SIG-M5 treated with dmso at 0.1 percent for 504 hours (cell line): ENCODE data around the gene SLC26A9.

Source experiments
- DNase-seq: peaks from one replicate; lab custom pipeline; 2025; ENCODE audit not compliant: unreplicated experiment; lab: John Stamatoyannopoulos, UW

SLC26A9 gene

GRCh38 chr1:205949753-205950152, 6.5 kb upstream of the SLC26A9 start:
- no peak for DNase-seq

DNA sequence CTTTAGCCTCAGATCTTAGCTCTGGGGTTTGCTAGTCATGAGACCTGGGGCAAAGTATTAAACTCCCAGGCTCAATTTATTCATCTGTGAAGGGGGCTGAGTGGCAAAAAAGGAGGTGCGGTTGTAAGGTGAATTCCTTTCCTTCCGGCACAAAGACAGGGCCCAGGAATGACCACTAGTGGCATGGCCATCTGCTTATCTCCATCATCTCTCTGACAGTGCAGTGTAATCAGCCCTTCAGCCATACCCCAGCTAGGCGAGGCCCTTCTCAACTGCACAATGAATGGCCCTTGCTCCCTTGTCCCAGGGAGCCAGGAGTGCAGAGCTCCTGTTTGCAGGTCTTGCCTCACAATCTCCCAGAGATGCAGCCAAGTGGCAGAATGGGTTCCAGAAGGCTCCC, 5.6 kb upstream of the SLC26A9 start:
- DNase-seq: no peak

- peak; percentile 30 for DNase-seq
These were observed 4.8 kb upstream of the SLC26A9 start for GRCh38 chr1:205948039-205948438.

- DNase-seq: peak; percentile 32
These were observed 3.8 kb upstream of the SLC26A9 start for GRCh38 chr1:205947024-205947423.

GRCh38 chr1:205945069-205945468, 1.8 kb upstream of the SLC26A9 start:
- no peak for DNase-seq

GRCh38 chr1:205944525-205944924, 1.3 kb upstream of the SLC26A9 start:
- no peak for DNase-seq

GRCh38 chr1:205942631-205943159, 561 bp downstream of the SLC26A9 start:
- DNase-seq: no peak

- DNase-seq: no peak
These were observed 2.5 kb downstream of the SLC26A9 start for GRCh38 chr1:205940710-205941109.

DNA sequence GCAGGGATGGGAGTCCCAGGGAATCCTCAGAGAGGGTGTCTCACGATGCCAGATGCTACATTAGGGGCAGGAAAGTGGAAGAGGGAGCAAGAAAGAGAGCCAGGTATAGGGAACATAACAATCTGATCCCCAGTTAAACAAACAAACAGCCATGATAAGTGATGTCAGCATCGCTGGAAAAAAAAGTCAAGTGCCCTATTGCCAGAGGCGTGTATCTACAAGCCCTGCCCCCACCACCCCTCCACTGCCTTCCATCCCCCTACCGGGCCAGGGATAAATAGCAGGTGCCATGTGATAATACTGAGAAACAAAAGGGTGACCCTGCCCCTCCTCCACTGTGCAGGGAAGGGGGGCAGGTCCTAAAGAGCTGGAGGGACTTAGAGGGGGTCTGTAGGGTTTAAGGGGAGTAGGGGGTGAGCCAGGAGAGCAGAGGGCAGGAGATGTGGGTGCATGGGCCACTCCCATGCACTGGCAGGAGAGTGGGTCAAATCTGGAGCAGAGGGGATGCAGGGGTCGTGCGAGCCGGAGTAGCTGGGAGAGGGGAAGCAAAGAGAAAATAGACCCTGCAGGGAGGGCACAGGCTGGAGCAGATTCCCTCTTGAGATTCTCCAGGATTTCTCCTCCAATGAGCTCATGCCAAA, 3.4 kb downstream of the SLC26A9 start:
- peak; percentile 16 for DNase-seq

DNA sequence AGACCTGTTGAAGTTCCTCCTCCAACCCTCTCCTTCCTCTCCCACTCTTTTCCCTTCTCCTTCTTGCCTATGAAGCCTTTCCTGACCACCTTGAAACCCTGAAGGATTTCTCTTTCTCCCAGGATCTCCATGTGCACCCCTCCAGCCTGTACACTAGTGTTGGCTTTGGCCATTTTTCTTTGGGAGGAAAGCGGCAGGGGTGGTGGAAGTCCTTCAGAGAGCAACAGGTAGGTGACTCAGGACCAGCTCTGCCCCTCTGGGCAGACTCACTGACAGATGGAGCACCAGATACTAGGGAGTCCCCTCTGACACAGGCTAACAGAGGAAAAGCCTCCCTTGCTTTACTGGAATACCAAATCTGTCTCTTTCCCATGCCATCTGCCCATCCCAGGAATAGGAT, 4.6 kb downstream of the SLC26A9 start:
- DNase-seq: no peak

- DNase-seq: no peak
These were observed 6.2 kb downstream of the SLC26A9 start for GRCh38 chr1:205936846-205937586.

DNA sequence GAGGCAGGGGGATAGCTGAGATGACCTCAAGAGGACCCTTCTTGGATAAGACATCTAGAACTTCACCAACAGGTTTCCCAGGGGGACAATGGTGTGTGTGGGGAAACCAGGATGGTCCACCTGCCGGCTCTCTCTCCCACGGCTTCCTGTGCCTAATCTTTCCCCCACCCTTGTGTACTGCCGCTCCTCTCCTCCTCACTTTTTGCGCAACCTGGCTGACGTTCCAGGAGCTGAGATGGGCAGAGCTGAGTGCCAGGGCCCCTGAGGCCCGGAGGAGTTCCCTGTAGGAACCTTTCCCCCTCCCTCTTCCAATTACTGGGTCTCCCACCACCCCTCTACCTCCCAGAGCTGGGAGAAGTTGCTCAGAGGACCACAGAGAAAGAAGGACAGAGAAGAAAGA, 6.9 kb downstream of the SLC26A9 start:
- no peak for DNase-seq

DNA sequence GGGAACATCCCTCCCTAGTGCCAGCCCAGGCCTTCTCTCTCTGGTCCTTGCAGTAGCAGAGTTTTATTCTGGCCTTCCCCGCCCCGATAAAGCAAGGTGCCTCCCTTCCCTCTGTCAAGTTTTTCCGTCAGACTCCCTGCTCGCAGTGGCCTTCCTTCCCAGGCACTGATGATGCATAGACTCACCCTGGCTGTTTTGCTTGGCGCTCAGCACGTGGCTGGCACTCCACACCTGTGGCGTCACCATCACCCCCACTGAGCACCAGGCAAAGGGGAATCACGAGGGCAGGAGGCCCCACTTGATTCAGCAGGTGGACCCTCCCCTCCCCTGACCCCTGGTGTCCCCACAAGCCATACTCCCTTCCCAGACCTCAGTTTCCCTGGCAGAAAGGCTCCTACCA, 7.4 kb downstream of the SLC26A9 start:
- no peak for DNase-seq

- DNase-seq: no peak
These were observed 8.5 kb downstream of the SLC26A9 start for GRCh38 chr1:205934788-205935187.

DNA sequence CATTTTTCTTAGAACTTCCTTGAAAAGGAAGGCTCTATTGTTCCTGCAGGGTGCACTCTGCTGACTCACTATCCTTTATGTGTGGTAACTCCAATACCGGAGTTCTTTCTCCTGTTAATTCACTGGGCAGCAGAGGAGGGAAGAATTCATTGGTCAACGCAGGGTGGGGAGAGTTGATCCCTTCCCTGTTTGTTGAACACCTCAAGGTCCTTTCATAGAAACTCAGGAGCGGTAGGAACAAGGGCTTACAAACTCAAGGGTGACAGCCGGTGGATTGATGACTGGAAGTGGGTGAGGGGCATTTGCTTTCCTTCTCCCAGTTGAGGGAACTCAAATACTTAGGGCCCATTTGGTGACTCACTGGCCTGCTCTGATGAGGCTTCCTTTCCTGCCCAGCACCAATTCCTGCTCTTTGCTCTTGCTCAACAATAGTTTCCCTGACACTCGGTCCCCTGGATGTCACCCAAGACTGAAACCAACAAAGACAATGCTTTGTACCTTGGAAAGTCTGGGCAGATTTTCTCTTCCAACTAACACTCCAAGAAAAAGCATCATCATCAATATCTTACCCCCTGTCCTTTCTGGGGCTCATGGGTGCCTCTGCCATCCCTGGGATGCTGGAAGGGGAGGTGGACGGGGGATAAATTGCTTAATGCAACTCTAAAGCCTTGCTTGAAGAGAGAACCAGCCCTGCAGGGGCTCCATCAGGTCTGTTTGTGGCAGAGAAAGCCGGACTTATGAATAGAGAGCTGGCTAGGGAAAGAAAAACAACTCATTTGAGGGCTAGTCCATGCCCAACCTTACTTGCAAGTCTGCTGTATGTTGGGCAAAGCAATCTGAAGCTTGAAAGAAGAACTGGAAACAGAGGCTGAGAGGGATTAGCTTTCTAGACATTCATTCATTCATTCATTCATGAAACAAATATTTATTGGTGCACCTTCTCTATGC, 9.3 kb downstream of the SLC26A9 start:
- DNase-seq: peak; percentile 37

GRCh38 chr1:205932776-205933175, 10.5 kb downstream of the SLC26A9 start:
- DNase-seq: no peak

GRCh38 chr1:205930799-205931281, 12.4 kb downstream of the SLC26A9 start:
- DNase-seq: peak; percentile 85

GRCh38 chr1:205930195-205930577, 13.1 kb downstream of the SLC26A9 start:
- DNase-seq: no peak

DNA sequence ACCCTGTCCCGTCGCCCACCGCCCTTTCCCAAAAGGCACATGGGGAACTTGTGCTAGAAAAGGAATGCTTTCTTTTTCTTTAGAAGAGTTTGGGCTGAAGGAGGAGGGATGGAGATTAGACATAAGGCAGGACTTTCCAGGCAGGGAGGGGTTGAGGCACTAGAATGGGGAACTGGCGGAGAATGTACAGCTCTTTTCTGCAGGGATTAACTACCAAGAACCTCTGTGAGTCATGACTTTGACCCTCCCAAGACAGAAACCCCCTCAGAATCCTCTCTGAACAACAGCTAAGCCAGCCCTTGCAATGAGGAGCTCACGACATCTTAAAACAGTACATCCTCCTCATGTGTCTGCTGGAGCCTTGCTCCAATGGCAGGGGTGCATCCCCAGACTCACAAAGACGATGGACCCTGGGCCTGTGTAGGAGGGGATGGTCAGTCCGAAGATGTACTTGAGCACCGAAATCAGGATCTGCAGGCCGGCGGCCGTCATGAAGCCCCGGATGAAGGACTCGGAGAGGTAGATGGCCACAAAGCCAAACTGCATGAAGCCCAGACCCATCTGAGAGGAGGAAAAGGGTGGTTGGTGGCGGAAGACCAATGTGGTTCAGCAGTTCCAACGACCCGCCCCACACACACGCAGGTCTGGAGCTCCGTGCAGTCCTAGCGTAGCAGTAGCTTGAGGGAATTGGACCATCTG, 13.6 kb downstream of the SLC26A9 start:
- DNase-seq: no peak

DNA sequence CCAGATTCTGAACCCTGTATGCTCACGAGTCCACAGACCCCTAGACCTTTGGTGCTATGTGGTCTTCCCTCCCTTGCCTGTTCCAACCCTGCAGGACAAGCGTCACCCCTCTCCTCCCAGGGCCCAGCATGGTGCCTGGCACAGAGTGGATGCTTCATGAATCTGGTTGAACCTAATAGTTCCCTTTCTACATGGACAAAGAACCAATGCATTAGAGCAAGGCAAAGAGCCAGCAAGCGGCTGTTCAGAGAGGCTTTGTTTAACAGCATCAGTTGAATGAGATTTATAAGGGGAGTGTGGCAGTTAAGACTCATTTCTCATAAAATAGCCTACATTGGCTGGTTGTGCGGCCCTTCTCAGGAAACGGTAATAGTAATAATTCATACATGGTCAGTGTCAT, 14.9 kb downstream of the SLC26A9 start:
- no peak for DNase-seq

DNA sequence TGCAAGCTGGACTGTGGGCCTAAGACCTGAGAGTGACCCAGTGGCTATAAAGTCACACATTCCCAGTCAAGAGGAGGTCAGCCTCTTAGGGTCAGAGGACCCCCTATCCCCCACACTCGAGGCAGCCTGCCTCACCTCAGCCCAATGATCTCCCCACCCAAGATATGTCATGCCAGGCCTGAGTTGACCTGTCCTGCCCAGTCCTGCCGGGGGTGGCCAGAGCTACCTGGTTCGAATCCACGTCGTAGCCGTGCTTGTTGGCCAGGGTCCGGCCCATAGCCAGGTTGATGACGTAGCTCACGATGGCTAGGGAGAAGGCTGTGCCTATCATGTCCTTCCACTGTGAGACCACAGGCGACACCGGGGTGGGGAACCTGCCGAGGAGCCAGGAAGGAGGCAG, 15.6 kb downstream of the SLC26A9 start:
- no peak for DNase-seq
